Dedifferentiated amniotic fluid mesenchymal stem cell (primary cell): ENCODE measurements around the gene CYTH3.
"Not testable (repeated sequence)": the region's sequence is repeated elsewhere in the genome, so short reads cannot be mapped to it uniquely, and the experiment has no call there.

Experiments used
- DNase-seq: peaks from one replicate; pipeline ENCODE4 v3.0.0-alpha.2; 2016; ENCODE audit errors: extremely low spot score

Gene CYTH3, protein sequence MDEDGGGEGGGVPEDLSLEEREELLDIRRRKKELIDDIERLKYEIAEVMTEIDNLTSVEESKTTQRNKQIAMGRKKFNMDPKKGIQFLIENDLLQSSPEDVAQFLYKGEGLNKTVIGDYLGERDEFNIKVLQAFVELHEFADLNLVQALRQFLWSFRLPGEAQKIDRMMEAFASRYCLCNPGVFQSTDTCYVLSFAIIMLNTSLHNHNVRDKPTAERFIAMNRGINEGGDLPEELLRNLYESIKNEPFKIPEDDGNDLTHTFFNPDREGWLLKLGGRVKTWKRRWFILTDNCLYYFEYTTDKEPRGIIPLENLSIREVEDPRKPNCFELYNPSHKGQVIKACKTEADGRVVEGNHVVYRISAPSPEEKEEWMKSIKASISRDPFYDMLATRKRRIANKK

DNA sequence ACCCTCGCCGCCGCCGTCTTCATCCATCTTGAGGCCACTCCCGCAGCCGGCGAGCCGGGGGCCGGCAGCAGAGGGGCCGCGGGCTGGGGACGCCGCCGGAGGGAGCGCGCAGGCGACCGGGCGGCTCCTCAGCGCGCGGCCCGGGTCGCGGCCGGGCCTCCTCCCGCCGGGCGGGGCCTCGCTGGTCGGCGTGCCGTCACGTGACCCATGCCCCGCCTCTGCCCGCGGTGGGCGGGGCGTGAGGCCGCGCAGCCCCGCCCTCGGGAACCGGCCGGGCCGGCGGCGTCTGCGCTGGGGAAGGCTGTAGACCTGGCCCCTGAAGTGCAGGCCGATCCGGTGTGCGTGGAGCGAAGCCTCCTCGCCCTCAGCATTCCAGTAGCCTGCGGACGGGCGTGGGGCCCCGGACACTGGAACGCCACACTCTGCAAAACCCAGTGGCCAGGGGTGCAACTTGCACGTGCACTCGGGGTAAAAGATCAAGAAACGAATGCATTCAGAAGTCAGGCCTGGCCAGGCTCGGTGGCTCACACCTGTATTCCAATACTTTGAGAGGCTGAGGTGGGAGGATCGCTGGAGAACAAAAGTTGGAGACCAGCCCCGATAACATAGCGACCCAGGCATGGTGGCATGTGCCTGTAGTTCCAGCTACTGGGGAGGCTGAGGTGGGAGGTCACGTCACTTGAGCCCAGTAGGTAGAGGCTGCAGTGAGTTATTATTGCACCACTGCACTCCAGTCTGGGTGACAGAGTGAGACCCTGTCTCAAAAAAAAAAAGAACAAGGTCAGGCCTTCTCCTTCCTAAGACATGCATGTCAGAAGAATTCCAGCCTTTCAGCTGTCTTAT is at the start of gene CYTH3:
CYTH3 (minus strand) TSS at position 144 of the 843 bp plus-strand sequence; CDS start at position 27, 117 bp downstream.
- peak; percentile 61 for DNase-seq

DNA sequence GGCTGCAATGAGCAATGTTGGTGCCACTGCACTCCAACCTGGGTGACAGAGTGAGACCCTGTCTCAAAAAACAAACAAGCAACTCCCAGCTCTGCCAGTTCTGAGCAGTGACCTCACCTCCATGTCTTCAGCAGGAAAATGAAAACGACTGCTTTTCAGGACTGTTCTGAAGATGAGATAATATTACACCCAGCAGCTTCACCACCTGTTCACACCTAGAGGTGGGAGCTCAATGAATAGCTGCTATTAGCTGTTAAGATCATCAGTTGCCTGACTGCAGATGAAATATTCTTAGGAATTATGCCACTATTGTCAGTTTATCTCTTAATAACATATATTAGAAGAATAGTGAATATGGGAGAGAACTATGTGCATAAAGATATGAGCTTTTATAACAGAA is 48.4 kb upstream of the CYTH3 start:
- DNase-seq = no peak

DNA sequence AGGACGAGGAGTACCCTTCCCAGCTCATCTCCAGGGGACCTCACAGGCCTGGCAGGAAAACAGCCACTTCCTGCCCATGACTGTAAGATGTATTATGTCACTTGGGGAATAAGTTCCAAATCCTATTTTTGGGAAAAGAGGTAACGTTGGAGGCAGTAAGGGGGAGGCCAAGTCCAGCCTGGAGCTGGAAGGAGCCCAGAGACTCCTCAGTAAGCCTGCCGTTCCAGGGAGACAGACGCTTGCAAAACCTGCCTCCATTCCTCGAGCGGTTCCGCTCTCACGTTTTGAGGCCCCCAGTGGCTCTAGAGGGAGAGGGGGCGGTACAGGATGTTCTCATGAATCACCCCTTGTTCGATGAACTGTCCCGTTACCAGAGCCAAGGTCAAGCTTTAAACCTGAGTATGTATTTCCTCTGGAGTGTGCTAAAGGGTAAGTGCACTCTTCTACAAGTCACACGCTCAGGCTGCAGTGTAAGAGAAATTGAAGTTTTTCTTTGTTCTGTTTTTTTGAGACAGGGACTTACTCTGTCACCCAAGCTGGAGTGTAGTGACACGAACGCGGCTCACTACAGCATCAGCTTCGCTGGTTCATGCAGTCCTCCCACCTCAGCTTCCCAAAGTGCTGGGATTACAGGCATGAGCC is 45.5 kb upstream of the CYTH3 start:
- no peak for DNase-seq

DNA sequence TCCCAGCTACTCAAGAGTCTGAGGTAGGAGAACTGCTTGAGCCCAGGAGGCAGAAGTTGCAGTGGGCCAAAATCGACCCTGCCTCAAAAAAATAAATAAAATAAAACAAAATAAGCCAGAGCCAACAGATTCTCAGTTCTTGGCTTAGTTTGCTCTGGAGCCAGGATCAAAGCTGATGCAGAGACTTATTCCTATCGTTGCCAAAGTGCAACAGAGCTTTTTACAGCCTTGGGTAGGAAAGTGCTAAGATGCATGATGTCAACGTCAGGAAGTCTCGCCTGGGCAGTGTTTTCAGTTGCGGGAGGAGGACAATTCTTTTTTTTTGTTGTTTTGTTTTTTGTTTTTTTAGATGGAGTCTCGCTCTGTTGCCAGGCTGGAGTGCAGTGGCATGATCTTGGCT is 43.8 kb upstream of the CYTH3 start:
- no peak for DNase-seq

DNA sequence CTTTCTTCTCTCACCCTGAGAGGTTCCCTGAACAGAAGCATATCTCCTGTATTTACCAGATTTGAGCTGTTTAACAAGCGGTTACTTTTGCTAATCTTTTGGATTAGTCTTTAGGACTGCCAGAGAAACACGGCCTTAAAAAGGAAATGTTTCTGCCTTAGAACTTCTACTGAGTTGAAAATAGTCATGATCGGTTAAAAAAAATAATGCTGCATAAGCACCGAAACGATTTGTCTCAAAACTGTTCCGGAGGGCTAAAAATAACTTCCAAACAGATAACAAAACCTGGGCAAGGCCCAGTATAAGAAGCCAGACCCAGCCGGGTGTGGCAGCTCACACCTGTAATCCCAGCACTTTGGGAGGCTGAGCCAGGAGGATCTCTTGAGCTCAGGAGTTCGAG is 43.3 kb upstream of the CYTH3 start:
- no peak for DNase-seq

DNA sequence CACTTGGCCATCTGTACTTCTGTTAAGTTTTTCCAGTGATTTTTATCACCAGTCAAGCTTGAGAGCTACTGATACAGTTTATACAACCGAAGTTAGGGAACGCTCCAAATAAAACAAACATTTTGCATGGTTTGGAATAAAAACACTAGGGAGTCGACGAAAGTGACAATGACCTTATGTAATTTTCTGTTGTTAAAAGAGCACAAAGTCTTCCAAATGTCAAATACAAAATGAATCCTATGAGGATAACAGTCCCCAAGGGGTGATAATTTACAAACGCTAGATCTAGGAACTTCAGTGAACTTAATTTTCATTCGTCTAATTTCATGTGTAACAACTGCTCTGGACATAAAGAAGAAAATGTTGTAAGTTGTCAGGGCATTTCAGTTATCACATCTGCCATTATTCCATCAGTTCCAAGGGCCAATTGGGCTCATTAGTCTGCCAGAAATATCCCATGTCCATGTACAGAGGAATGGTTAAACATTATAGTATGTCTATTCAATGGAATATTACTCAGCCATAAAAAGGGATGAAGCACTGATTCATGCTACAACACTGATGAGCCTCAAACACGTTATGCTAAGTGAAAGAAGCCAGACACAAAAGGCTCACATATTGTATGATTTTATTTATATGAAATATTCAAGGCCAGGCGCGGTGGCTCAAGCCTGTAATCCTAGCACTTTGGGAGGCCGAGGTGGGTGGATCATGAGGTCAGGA is 38.0 kb upstream of the CYTH3 start:
- DNase-seq = no peak

DNA sequence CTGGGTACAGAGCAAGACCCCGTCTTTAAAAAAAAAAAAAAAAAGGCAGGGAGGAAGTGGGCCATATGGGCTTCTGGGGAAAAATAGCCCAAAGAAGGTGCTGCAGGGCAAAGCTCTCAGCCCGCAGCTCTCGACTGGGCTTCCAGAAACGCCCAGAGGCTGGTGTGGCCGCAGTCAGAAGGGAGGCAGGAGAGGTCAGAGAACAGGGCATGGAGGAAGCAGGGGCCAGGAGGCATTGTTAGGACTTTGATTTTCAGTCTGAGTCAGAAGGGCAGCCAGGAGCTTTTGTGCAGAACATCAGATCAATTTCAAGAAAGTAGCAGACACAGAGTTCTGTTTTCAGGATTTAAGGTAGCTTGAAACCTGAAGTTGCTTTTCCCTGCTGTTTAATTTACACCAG is 35.3 kb upstream of the CYTH3 start:
- no peak for DNase-seq

DNA sequence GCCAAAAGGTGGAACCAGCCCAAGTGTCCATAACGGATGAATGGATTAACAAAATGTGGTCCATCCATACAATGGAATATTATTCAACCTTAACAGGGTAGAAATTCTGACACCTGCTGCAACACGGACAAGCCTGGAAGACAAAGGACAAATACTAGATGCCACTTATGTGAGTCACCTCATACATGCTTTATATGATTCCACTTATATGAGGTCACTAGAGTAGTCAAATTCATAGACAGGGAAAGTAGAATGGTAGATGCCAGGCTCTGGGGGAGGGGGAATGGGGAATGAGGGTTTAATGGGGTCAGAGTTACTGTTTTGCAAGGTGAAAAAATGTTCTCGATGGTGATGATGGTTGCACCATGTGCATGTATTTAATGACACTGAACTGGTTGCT is 34.0 kb upstream of the CYTH3 start:
- peak; percentile 40 for DNase-seq

DNA sequence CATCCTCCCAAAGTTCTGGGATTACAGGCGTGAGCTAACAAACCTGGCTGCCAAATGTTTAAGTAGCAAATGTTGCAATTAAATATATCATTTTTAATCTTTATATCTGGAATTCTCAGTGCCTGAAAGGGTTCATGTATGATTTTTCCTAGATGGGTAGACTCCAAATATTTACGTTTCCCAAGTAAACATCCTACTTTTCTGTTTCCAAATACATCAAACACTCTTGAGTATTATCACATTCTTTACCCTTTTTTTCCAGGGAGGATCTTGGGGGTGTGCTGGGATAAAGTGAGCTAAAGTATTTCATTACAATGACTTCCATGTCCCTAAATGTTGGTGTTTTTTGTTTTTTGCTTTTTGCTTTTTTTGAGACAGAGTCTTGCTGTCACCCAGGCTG is 32.9 kb upstream of the CYTH3 start:
- no peak for DNase-seq

DNA sequence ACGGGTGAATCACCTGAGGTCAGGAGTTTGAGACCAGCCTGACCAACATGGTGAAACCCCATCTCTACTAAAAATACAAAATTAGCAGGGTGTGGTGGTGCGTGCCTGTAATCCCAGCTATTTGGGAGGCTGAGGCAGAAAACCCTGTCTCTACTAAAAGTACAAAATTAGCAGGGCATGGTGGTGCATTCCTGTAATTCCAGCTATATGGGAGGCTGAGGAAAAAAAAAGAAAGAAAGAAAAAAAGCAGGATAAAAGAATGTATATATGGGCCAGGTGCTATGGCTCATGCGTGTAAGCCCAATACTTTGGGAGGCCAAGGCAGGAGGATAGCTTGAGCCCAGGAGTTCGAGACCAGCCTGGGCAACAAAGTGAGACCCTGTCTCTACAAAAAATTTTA is 29.0 kb upstream of the CYTH3 start:
- not testable (repeated sequence) for DNase-seq

DNA sequence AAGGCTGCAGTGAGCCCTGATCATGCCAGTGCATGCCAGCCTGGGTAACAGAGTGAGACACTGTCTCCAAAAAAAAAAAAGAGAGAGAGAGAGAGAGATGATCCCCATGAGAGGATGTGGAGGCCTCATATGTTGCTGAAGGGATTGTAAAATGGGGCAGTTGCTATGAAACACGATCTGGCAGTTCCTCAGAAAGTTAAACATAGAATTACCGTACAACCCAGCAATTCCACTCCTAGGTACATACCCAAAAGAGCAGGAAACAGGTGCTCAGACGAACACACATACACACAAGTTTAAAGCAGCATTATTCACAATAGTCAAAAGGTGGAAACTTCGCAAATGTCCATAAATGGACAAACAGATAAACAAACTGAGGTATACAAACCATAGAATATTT is 27.4 kb upstream of the CYTH3 start:
- no peak for DNase-seq

DNA sequence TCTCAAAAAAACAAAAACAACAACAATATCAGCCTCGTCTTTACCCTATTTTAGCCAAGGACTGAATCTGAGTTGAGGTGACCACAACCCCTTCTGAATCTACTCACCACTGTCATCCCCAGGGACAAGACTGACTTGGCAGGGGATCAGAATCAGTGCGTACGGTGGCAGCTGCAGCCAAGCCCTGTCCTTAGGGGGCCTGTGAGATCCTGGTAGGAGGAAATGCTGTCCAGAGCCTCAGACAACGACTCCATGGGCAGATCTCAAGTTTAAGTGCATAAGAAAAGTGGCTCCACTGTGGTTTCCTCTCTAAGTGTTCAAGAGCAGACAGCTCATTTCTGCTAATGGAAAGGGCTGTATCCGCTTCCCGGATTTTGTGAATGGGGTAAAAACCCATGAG is 22.4 kb upstream of the CYTH3 start:
- DNase-seq = no peak

DNA sequence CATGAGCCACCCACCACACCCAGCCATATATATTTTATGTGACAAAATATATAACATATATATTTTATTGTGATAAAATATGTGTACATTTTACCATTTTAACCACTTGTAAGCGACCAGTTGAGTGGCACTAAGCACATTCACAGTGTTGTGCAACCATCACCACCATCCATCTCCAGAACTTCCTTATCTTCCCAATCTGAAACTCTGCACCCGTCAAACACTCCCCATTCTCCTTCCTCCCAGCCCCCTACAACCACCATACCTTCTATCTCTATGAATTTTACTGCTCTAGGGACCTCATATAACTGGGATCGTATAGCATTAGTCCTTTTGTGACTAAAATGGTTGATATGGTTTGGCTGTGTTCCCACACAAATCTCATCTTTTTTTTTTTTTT is 20.8 kb upstream of the CYTH3 start:
- no peak for DNase-seq

DNA sequence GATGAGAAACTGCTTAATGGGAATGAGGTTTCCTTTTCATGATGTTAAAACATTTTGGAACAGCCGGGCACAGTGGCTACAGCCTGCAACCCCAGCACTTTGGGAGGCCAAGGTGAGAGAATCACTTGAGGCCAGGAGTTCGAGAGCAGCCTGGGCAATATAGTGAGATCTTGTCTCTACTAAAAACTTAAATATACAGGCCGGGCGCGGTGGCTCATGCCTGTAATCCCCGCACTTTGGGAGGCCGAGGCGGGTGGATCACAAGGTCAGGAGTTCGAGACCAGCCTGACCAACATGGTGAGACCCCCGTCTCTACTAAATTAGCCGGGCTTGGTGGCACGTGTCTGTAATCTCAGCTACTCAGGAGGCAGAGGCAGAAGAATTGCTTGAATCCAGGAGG is 19.5 kb upstream of the CYTH3 start:
- DNase-seq = not testable (repeated sequence)

DNA sequence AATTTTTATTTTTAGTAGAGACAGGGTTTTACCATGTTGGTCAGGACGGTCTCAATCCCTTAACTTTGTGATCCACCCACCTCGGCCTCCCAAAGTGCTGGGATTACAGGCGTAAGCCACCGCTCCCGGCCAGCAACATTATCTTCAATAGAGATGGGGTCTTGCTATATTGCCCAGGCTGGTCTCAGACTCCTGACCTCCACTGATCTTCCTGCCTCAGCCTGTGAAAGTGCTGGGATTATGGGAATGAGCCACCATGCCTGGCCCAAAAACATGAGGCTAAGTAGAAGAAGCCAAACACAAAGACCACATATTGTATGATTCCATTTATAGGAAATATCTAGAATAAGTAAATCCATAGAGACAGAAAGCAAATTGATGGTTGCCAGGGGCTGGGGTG is 19.1 kb upstream of the CYTH3 start:
- DNase-seq = no peak

DNA sequence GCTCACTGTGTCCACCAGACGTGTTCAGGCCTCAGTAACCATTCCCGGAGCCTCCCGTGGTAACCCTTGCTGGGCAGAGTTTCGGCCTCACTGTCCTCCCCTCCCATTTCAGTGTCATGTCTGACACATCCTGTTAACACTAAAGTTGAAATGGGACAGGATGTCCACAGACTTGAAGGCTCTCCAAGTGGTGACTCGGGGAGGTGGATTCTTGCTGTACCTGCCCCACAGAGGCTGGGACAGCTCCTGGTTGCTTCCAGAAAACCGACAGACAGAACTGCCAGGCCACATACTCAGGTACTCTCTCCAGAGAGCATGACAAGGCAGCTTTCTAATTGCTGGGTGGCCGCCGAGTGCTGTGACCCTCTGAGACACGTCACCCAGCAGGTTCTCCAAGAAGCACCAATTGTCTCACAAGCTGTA is 17.9 kb upstream of the CYTH3 start:
- DNase-seq = no peak

DNA sequence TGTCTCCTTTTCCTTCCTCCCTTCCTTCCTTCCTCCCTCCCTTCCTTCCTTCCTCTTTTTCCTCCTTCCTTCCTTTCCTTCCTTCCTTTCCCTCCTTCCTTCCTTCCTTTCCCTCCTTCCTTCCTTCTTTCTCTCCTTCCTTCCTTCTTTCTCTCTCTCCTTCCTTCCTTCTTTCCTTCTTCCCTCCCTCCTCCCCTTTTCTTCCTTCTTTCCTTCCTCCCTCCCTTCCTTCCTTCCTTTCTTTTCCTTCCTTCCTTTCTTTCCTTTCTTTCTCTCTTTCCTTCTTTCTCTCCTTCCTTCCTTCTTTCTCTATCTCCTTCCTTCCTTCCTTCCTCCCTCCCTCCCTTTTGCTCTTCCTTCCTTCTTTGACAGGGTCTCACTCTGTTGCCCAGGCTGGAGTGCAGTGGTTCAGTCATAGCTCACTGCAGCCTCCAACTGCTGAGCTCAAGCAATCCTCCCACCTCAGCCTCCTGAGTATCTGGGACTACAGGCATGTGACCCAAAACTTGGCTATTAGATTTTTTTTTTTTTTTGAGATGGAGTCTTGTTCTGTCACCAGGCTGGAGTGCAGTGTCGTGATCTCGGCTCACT is 15.9 kb upstream of the CYTH3 start:
- no peak for DNase-seq

DNA sequence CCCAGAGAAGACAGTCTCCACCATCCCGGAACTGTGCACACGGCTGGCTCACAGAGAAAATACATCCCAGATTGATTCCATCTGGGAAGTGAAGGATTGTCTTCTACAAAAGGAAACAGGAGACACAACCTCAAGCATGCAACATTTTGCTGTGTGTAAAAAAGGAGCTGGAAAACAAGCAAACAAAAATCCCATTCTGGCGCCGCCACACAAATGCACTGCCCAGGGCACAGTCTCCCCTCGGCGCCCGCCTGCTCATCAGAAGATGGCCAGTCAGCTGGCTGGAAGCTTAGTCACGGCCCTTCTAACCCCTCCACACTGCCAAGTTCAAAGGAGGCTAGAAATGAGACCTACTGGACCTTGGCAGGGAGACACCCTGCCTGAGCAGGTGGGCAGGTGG is 14.1 kb upstream of the CYTH3 start:
- no peak for DNase-seq

DNA sequence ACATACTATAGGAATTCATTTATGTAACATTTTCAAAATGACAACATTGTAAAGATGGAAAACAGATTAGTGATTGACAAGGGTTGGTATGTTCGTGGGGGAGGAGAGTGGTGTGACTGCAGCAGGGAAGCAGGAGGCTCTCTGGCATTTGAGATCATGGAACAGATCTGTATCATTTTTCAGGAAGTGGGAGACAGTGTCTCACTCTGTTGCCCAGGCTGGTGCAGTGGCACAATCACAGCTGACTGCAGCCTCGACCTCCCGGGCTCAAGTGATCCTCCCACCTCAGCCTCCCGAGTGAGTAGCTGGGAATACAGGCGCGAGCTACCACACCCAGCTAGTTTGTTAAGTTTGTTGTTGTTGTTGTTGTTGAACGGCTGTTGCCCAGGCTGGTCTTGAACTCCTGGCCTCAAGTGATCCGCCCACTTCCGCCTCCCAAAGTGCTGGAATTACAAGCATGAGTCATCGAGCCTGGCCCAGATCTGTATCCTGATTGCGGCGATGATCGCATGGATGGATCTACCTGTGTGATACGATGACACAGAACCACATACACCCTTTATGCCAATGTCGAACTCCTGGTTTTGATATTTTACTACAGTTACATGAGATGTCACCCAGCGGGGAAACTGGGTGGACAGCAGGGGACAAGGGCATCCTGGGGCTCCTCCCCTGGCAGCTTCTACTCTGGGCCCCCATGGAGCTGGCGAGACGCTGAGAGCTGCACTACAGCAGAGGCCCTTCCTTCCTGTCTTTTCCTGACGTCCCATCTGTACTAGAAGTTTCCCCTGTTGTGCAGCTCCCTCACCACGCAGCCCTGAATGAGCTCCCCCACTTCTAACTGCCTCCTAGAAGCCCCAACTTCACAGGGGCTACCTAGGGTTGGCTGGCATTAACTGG is 12.3 kb upstream of the CYTH3 start:
- DNase-seq = no peak

DNA sequence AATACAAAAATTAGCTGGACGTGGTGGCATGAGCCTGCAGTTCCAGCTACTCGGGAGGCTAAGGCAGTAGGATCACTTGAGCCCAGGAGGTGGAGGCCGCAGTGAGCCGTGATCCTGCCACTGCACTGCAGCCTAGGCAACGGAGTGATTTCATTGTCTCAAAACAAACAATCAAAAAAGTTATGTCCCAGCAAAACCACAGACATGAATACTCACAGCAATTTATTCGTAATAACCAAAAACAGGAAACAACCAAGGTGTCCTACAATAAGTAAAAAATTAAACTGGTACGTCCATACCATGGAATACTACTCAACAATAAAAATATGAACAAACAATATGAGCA is 11.6 kb upstream of the CYTH3 start:
- no peak for DNase-seq
